SK-N-MC (cell line): ENCODE data around the gene FAM174C.
A peak's percentile ranks its signal among the peaks of the same experiment; 100 is the strongest.

Experiments used
- DNase-seq: peaks from one replicate; pipeline ENCODE4 v3.0.0-alpha.2; 2011; ENCODE audit warnings: low read depth, low spot score
- H3K27ac ChIP-seq: fragments of 200-600 bp; sonication (generic); 2 replicates; pipeline ENCODE4 v1.5.1; 2016; ENCODE audit warnings: mixed run types
- H3K36me3 ChIP-seq: fragments of 200-600 bp; sonication (generic); 2 replicates; pipeline ENCODE4 v1.6.1; 2017; ENCODE audit warnings: antibody characterized with exemption, low read length, mixed read lengths; ENCODE audit not compliant: insufficient read depth
- H3K4me3 ChIP-seq: fragments of 200-600 bp; sonication (generic); 2 replicates; pipeline ENCODE4 v1.5.1; 2016
- H3K9ac ChIP-seq: fragments of 200-600 bp; sonication (generic); 2 replicates; pipeline ENCODE4 v1.8.0; 2017; ENCODE audit warnings: mixed run types, mixed read lengths; ENCODE audit not compliant: insufficient read length
- H3K9me3 ChIP-seq: fragments of 200-600 bp; sonication (generic); 2 replicates; pipeline ENCODE4 v1.6.1; 2017; ENCODE audit warnings: low read depth, mild to moderate bottlenecking, antibody characterized with exemption, low read length, moderate library complexity, mixed read lengths
- EZH2 ChIP-seq: fragments of 200-600 bp; sonication (generic); IDR thresholded peaks from one replicate; pipeline ENCODE4 v1.6.1; 2017; ENCODE audit warnings: antibody characterized with exemption
- FOXP2 ChIP-seq: optimal IDR thresholded peaks from 2 replicates; pipeline ENCODE3; 2011; ENCODE audit warnings: mild to moderate bottlenecking, moderate library complexity; ENCODE audit not compliant: insufficient read depth; ENCODE audit errors: extremely low read length, control extremely low read depth
- POLR2AphosphoS5 ChIP-seq: IDR thresholded peaks from 2 replicates; pipeline ENCODE4 v1.6.1; 2012; ENCODE audit warnings: mild to moderate bottlenecking, low read depth, low read length, borderline replicate concordance

The FAM174C gene

DNA sequence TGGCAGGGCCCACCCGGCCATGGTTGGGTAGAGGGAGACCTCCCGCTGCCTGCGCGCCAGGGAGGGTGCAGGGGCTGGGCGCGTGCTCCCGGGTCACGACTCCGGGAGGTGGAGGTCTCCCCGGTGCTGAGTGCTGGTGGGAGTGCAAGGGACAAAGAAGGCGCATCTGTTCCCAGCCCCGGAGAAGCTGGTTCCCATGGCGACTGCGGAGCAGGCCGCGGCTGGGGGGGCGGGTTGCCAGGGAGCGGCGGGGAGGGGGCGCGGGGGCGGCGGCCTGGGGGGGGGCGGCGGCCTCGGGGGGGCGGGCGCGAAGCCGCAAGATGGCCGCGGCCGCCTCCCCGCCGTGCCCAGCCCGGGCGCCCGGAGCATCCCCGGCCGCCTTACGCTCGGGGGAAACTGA, 38.8 kb upstream of the FAM174C start:
- H3K27ac ChIP-seq = no peak overlapping the region
- H3K9ac ChIP-seq = no peak overlapping the region
- H3K36me3 ChIP-seq = no peaks in the 10 kb centered on the region; the same call in 1 of the 2 replicates
- H3K9me3 ChIP-seq = no peaks in the 10 kb centered on the region
- peak overlapping the region; percentile 82 for H3K4me3 ChIP-seq
- no peak for DNase-seq
- no peak for TF ChIP-seq POLR2AphosphoS5
- TF ChIP-seq FOXP2 = no peak
- TF ChIP-seq EZH2 = no peak

GRCh38 chr19:1237027-1237659, 38.2 kb upstream of the FAM174C start:
- TF ChIP-seq FOXP2 = no peak
- no peak for TF ChIP-seq POLR2AphosphoS5
- no peak for TF ChIP-seq EZH2
- Histone ChIP-seq H3K27ac (no peak overlapping the region), H3K36me3 (no peaks in the 10 kb centered on the region; the same call in 1 of the 2 replicates), H3K4me3 (peak overlapping the region; percentile 82), H3K9me3 (no peaks in the 10 kb centered on the region), H3K9ac (peak overlapping the region; percentile 60)
- no peak for DNase-seq

GRCh38 chr19:1237754-1238368, 37.5 kb upstream of the FAM174C start, which contains the start of gene CBARP:
TSS of gene CBARP (minus strand) at chr19:1238005. CDS start at chr19:1236100, 1,905 bp downstream.
- peak within 1 kb of the TSS; percentile 60 for H3K9ac ChIP-seq
- no peak for DNase-seq
- no peaks in the 10 kb centered on the region for H3K9me3 ChIP-seq
- TF ChIP-seq EZH2 = no peak
- TF ChIP-seq POLR2AphosphoS5 = no peak
- TF ChIP-seq FOXP2 = no peak
- peak within 1 kb of the TSS; percentile 82 for H3K4me3 ChIP-seq
- no peaks in the 10 kb centered on the region; the same call in 1 of the 2 replicates for H3K36me3 ChIP-seq
- peak within 1 kb of the TSS; percentile 11; the same call in 1 of the 2 replicates for H3K27ac ChIP-seq

- TF ChIP-seq POLR2AphosphoS5 (no peak), EZH2 (no peak), FOXP2 (no peak)
- Histone ChIP-seq H3K9ac (no peak overlapping the region), H3K36me3 (no peaks in the 10 kb centered on the region; the same call in 1 of the 2 replicates), H3K4me3 (peak overlapping the region; percentile 69), H3K27ac (peak overlapping the region; percentile 11; the same call in 1 of the 2 replicates), H3K9me3 (no peaks in the 10 kb centered on the region)
- no peak for DNase-seq
These were observed 36.7 kb upstream of the FAM174C start for GRCh38 chr19:1238369-1239303.

GRCh38 chr19:1239420-1239795, 35.9 kb upstream of the FAM174C start:
- TF ChIP-seq EZH2 (no peak), FOXP2 (no peak), POLR2AphosphoS5 (no peak)
- Histone ChIP-seq H3K9ac (no peak overlapping the region), H3K4me3 (no peak overlapping the region; the same call in 1 of the 2 replicates), H3K27ac (no peak overlapping the region; the same call in 1 of the 2 replicates), H3K36me3 (no peaks in the 10 kb centered on the region; the same call in 1 of the 2 replicates), H3K9me3 (no peaks in the 10 kb centered on the region)
- no peak for DNase-seq

DNA sequence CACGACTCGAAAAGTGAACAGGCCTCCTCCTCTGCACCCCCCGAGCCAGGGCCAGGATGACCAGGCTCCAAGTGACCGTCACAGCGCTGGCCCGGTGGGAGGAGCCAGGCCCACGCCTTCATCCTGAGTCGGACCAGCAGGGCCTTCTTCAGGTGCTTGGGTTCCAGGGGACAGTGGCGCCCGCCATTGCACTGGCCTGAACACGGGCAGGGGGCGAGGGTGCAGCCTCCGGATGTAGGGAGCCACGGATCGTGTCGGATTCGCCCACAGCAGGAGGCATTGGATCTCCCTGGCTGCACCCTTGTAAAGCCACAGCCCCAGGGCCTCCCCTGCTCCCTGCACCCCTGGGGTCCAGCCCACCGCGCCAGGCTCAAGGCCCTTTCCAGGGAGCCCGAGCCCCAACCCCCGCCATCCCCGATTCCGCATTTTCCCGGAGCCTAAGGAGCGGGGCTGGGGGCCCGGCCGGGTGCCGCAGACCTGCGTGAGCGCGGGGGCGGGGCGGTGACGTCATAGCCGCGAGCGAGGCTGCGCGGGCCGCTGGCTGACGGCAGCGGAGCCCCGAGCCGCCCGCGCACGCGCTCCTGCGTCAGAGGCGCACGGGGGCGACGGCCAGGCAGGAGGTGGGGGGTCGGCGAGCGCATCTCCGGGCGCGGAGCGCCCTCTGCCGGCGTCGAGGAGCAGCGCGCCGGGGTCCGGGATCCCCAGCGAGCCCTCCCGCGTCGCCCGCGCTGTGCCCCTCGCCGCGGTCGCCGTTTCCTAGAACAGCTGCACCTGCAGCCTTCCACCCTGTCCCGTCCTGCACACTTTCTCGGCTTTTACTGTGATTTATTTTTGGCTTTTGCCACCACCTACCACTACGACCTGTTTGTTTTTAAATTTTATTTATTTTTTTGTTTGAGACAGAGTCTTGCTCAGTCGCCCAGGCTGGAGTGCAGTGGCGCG, 35.3 kb upstream of the FAM174C start:
- Histone ChIP-seq H3K9me3 (no peaks in the 10 kb centered on the region), H3K27ac (no peak overlapping the region), H3K36me3 (no peaks in the 10 kb centered on the region), H3K4me3 (peak overlapping the region; percentile 74), H3K9ac (peak overlapping the region; percentile 68)
- TF ChIP-seq EZH2 = no peak
- TF ChIP-seq POLR2AphosphoS5 = peak; percentile 58
- TF ChIP-seq FOXP2 = no peak
- no peak for DNase-seq

GRCh38 chr19:1240925-1241324, 34.4 kb upstream of the FAM174C start:
- Histone ChIP-seq H3K9ac (peak overlapping the region; percentile 11), H3K27ac (no peak overlapping the region), H3K36me3 (no peaks in the 10 kb centered on the region), H3K4me3 (peak overlapping the region; percentile 81), H3K9me3 (no peaks in the 10 kb centered on the region)
- no peak for DNase-seq
- TF ChIP-seq EZH2 (no peak), FOXP2 (no peak)
